AG04450 (cell line): ENCODE results near the gene SRSF1. TPM values are rescaled to one million over a fixed set of nuclear protein-coding genes. Genes with fewer than 3 reads are reported as not detected.
A peak's percentile ranks its signal among the peaks of the same experiment; 100 is the strongest.

Experiments
- CTCF ChIA-PET: fragments of 300-600, 350-600 bp; formaldehyde crosslinking; extraction: SDS; loops from one replicate; lab custom pipeline; 2022; ENCODE audit warnings: antibody characterized with exemption, inconsistent platforms; lab: Charles Lee
- POLR2A ChIA-PET: fragments of 350-600 bp; formaldehyde crosslinking; extraction: SDS; loops from one replicate; lab custom pipeline; 2021; ENCODE audit warnings: antibody characterized with exemption, inconsistent platforms; lab: Yijun Ruan, JAX
- DNase-seq: peaks from one replicate; pipeline ENCODE4 v3.0.0-alpha.2; 2011; ENCODE audit warnings: low read depth, low spot score
- H3K27ac ChIP-seq: one replicate; pipeline ENCODE4 v1.5.1; 2012; ENCODE audit warnings: low read depth, low read length, control low read depth
- H3K27me3 ChIP-seq: one replicate; pipeline ENCODE4 v1.6.0; 2012; ENCODE audit warnings: low read length; ENCODE audit not compliant: control insufficient read depth, insufficient read depth
- H3K4me3 ChIP-seq: 2 replicates; pipeline ENCODE4 v1.5.1; 2011; ENCODE audit warnings: mild to moderate bottlenecking, low read depth, low read length, control low read depth
- H3K9me3 ChIP-seq: 2 replicates; pipeline ENCODE4 v1.5.1; 2012; ENCODE audit warnings: low read length; ENCODE audit not compliant: control insufficient read depth, insufficient read depth
- CTCF ChIP-seq: IDR thresholded peaks from 2 replicates; pipeline ENCODE4 v1.5.1; 2011; ENCODE audit warnings: low read depth, low read length, control low read depth, inconsistent platforms
- polyA plus RNA-seq: library from polyadenylated mRNA; depleted of rRNA; stranded (reverse); fragments of >200 nt; gene quantifications from 2 replicates; pipeline ENCODE4 v1.2.3, GENCODE V29; 2011

SRSF1 gene
- polyA plus RNA-seq, 1 experiment: 249 TPM

DNA sequence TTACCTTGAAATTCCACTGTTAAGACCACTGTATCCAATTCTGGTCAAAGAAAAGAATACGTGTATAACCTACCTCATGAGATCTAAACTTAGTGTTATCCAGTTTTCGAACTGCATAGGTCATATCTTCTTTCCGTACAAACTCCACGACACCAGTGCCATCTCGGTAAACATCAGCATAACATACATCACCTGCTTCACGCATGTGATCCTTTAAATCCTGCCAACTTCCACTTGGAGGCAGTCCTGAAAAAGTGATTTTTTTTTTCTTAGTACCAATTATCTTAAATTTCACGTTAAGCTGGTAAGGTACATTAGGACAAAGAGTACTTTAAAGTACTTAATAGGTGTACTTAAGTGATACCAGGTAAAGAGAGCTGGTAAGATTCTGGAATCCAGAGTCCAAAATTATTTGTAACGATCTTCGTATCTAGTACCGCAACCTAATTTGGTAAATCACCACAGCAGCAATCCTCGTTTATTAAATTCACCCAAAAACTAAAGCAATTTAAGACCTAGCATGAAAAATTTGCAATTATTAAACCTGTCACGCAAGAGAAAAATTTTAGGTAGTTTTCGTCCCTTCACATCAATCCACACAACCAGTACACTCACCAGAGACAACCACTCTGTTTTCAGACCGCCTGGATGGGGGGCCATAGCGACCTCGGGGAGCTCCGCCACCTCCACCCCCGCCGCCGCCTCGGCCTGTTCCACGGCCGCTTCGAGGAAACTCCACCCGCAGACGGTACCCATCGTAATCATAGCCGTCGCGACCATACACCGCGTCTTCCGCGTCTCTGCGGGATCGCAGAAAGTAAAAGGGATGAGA, 1.1 kb downstream of the SRSF1 start:
- CTCF ChIA-PET: interaction anchor here (0.6 to 2.3 kb wide), 6 partner anchors 10 to 173 kb away, joined by 3 to 11 read pairs (median 5); no protein-coding TSS in a partner anchor
- Histone ChIP-seq H3K27me3 (no peaks in the 10 kb centered on the region), H3K4me3 (peak overlapping the region; percentile 99), H3K27ac (no peak overlapping the region), H3K9me3 (no peaks in the 10 kb centered on the region; the same call in 1 of the 2 replicates)
- POLR2A ChIA-PET: interaction anchor here (0.7 to 2.9 kb wide), 11 partner anchors 16 to 156 kb away, joined by 3 to 44 read pairs (median 4); partner anchors contain the start of genes DYNLL2, MRPS23 and VEZF1
- TF ChIP-seq CTCF: no peak
- no peak for DNase-seq

GRCh38 chr17:58005031-58005727, 1.9 kb downstream of the SRSF1 start:
- Histone ChIP-seq H3K9me3 (no peaks in the 10 kb centered on the region; the same call in 1 of the 2 replicates), H3K4me3 (peak overlapping the region; percentile 99), H3K27me3 (no peaks in the 10 kb centered on the region), H3K27ac (no peak overlapping the region)
- CTCF ChIA-PET: interaction anchor here (0.9 to 1.1 kb wide), 2 partner anchors 9 to 147 kb away, joined by 3 to 5 read pairs; no protein-coding TSS in a partner anchor
- POLR2A ChIA-PET: interaction anchor here (2.9 kb wide), 1 partner anchor 78 kb away, joined by 44 read pairs; the partner anchor contains the start of gene DYNLL2
- TF ChIP-seq CTCF: 0 out of 2 replicates have a peak, but pooled peaks have one; percentile 4
- DNase-seq: no peak

GRCh38 chr17:58004060-58004459, 3.0 kb downstream of the SRSF1 start:
- ChIA-PET CTCF (no interaction called here), POLR2A (no interaction called here)
- Histone ChIP-seq H3K27me3 (no peaks in the 10 kb centered on the region), H3K4me3 (no peak overlapping the region), H3K9me3 (no peaks in the 10 kb centered on the region; the same call in 1 of the 2 replicates), H3K27ac (no peak overlapping the region)
- no peak for TF ChIP-seq CTCF
- DNase-seq: no peak

DNA sequence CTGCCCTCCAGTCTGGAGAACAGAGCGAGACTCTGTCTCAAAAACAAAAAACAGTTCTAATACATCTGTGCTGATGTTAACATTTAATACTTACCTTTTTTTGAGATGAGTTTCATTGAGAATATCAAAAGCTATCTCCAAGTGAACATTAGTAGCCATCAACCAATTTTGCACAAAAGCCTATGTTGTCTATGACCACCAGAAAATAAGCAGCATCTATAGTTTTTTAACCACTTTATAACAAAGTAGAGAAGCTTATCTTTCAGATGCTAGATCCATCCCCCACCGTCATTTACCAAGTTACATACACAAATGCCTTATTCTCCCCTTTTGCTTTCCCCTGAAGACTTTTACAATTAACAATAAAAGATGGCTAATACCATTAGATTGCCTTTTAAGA, 4.1 kb downstream of the SRSF1 start:
- H3K27ac ChIP-seq: no peak overlapping the region
- no peak for TF ChIP-seq CTCF
- H3K27me3 ChIP-seq: no peaks in the 10 kb centered on the region
- no peak for DNase-seq
- H3K4me3 ChIP-seq: no peak overlapping the region
- CTCF ChIA-PET: interaction anchor here (1.0 to 11.1 kb wide), 6 partner anchors 13 to 170 kb away, joined by 3 to 661 read pairs (median 26); partner anchors contain the start of gene MRPS23
- H3K9me3 ChIP-seq: no peaks in the 10 kb centered on the region; the same call in 1 of the 2 replicates
- POLR2A ChIA-PET: no interaction called here
